HCT116 (cell line): ENCODE data around the gene CYP27A1.

Experiments
- POLR2A ChIP-seq: IDR thresholded peaks from 2 replicates; pipeline ENCODE4 v1.7.0; 2011; ENCODE audit warnings: borderline replicate concordance; ENCODE audit not compliant: insufficient read depth, insufficient read length; ENCODE audit errors: extremely low read depth
- SP1 ChIP-seq: IDR thresholded peaks from 2 replicates; pipeline ENCODE4 v1.6.1; 2012; ENCODE audit warnings: low read depth
- TF ChIP-seq, protein P1 (sequence below), 3 experiments: fragments of 200-600 bp in 1 of 3; sonication (generic) in 1 of 3; IDR thresholded peaks in 2 of 3; conservative IDR thresholded peaks in 1 of 3; 2 replicates each; pipeline ENCODE4 v1.5.1; 2012 to 2017; ENCODE audit warnings: low read depth in 2 of 3, low read length in 2 of 3, antibody characterized with exemption in 1 of 3, borderline replicate concordance in 1 of 3, control low read depth in 1 of 3, mild to moderate bottlenecking in 1 of 3, mixed read lengths in 1 of 3, mixed run types in 1 of 3, moderate library complexity in 1 of 3; ENCODE audit not compliant: insufficient read depth in 1 of 3

DNA sequence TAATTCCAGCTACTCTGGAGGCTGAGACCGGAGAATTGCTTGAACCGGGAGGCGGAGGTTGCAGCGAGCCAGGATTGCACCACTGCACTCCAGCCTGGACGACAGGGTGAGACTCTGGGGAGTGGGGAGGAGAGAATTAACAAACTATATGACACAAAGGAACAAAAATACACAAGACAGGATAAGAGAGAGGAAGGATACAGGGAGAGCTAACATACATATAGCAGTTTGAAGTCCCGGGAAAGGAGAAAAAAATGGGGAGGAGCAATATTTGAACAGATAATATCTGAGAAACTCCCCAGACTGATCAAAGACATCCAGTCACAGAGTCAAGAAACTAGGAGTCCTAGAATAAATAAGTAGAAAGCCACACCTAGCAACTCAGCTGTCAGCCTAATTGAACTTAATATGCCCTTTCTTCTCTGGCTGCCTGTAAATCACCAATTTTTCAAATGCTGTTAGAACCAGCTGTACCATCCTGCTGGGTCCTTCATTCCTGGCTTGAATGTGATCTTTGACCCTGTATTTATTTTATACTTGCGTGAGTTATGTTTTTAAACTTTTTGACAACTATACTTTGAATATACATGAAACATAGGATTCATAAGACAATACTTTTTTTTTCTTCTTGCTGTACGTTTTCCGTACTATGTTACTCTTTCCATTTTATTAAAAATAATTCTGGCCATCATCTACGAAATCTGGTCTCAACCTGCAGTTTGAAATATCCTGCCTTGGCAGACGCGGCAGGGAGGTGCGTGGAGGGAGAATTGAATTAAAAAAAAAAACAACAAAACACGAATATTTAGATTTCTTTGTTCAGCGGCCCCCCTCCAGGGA, 876 bp upstream of the CYP27A1 start:
- TF ChIP-seq POLR2A (no peak), SP1 (no peak)
- TF ChIP-seq, protein P1, sequence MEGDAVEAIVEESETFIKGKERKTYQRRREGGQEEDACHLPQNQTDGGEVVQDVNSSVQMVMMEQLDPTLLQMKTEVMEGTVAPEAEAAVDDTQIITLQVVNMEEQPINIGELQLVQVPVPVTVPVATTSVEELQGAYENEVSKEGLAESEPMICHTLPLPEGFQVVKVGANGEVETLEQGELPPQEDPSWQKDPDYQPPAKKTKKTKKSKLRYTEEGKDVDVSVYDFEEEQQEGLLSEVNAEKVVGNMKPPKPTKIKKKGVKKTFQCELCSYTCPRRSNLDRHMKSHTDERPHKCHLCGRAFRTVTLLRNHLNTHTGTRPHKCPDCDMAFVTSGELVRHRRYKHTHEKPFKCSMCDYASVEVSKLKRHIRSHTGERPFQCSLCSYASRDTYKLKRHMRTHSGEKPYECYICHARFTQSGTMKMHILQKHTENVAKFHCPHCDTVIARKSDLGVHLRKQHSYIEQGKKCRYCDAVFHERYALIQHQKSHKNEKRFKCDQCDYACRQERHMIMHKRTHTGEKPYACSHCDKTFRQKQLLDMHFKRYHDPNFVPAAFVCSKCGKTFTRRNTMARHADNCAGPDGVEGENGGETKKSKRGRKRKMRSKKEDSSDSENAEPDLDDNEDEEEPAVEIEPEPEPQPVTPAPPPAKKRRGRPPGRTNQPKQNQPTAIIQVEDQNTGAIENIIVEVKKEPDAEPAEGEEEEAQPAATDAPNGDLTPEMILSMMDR (IDR thresholded peaks at IDR 0.05 in 2 of 3, conservative IDR thresholded peaks at IDR 0.05 in 1 of 3; ENCODE audit: borderline replicate concordance in 1 of 3, insufficient read depth in 1 of 3, low read depth in 2 of 3, low read length in 2 of 3): no peak
